Limb (tissue), 2 donors: ENCODE data around the gene TAS2R42.

ENCODE experiments used
- DNase-seq, 2 donors: peaks; one replicate each; pipeline ENCODE4 v3.0.0-alpha.2; 2016; ENCODE audit errors: extremely low spot score in 2 of 2

TAS2R42 gene

GRCh38 chr12:11147420-11147819 lies 39.3 kb downstream of the TAS2R42 start:
- no peak for DNase-seq

GRCh38 chr12:11144297-11144696 lies 42.4 kb downstream of the TAS2R42 start:
- no peak for DNase-seq

GRCh38 chr12:11143352-11143751 lies 43.4 kb downstream of the TAS2R42 start:
- DNase-seq, result no peak

GRCh38 chr12:11136075-11136474 lies 50.7 kb downstream of the TAS2R42 start:
- DNase-seq, result no peak
